Loucy (cell line): Measurements from ENCODE around the gene WRAP73.

Experiments used
- H2AFZ ChIP-seq: fragments of 200-600 bp; sonication (generic); 2 replicates; pipeline ENCODE4 v1.6.0; 2016; ENCODE audit warnings: antibody characterized with exemption, mild to moderate bottlenecking, low read length, moderate library complexity
- H3F3A ChIP-seq: fragments of 200-600 bp; 2 replicates; pipeline ENCODE4 v1.6.0; 2016; ENCODE audit warnings: antibody characterized with exemption, low read depth, mild to moderate bottlenecking
- H3K27me3 ChIP-seq: fragments of 200-600 bp; sonication (generic); 2 replicates; pipeline ENCODE4 v1.6.1; 2014; ENCODE audit warnings: low read length, mild to moderate bottlenecking; ENCODE audit not compliant: insufficient read depth, poor library complexity, severe bottlenecking
- H3K36me3 ChIP-seq: fragments of 200-600 bp; sonication (generic); 2 replicates; pipeline ENCODE4 v1.6.1; 2016; ENCODE audit warnings: low read length; ENCODE audit not compliant: insufficient read depth
- H3K4me1 ChIP-seq: fragments of 200-600 bp; sonication (generic); 2 replicates; pipeline ENCODE4 v1.5.1; 2014; ENCODE audit warnings: low read length, mild to moderate bottlenecking; ENCODE audit not compliant: insufficient read depth, poor library complexity, severe bottlenecking
- H3K4me2 ChIP-seq: fragments of 200-600 bp; sonication (generic); 2 replicates; pipeline ENCODE4 v1.6.0; 2014; ENCODE audit warnings: antibody characterized with exemption, low read length, low read depth, mild to moderate bottlenecking; ENCODE audit not compliant: poor library complexity, severe bottlenecking
- H3K4me3 ChIP-seq: fragments of 200-600 bp; sonication (generic); 2 replicates; pipeline ENCODE4 v1.5.1; 2014; ENCODE audit warnings: low read length, mild to moderate bottlenecking, mixed read lengths; ENCODE audit not compliant: poor library complexity, severe bottlenecking
- H3K79me2 ChIP-seq: fragments of 200-600 bp; sonication (generic); 2 replicates; pipeline ENCODE4 v1.6.1; 2014; ENCODE audit warnings: low read length; ENCODE audit not compliant: insufficient read depth
- H3K9ac ChIP-seq: fragments of 200-600 bp; sonication (generic); 2 replicates; pipeline ENCODE4 v1.6.0; 2014; ENCODE audit warnings: mild to moderate bottlenecking, low read depth, low read length, moderate library complexity; ENCODE audit not compliant: poor library complexity, severe bottlenecking
- H3K9me2 ChIP-seq: fragments of 200-600 bp; sonication (generic); replicated peaks from 2 replicates; pipeline ENCODE4 v1.6.1; 2016; ENCODE audit warnings: low read depth, low read length, mixed read lengths
- H3K9me3 ChIP-seq: fragments of 200-600 bp; sonication (generic); 2 replicates; pipeline ENCODE4 v1.6.1; 2014; ENCODE audit warnings: mild to moderate bottlenecking, antibody characterized with exemption, low read length, low read depth; ENCODE audit not compliant: insufficient read depth
- H4K20me1 ChIP-seq: fragments of 200-600 bp; sonication (generic); 2 replicates; pipeline ENCODE4 v1.6.0; 2014; ENCODE audit warnings: antibody characterized with exemption, low read length, mild to moderate bottlenecking; ENCODE audit not compliant: insufficient read depth, poor library complexity, severe bottlenecking
- CTCF ChIP-seq: fragments of 200-600 bp; sonication (generic); conservative IDR thresholded peaks from 2 replicates; pipeline ENCODE4 v1.5.1; 2014; ENCODE audit warnings: mild to moderate bottlenecking, antibody characterized with exemption, low read length
- EZH2phosphoT487 ChIP-seq: fragments of 200-600 bp; IDR thresholded peaks from 2 replicates; pipeline ENCODE4 v1.6.1; 2018; ENCODE audit warnings: antibody characterized with exemption, mild to moderate bottlenecking, moderate library complexity, borderline replicate concordance

The WRAP73 gene

GRCh38 chr1:3681898-3682806, 32.2 kb upstream of the WRAP73 start:
- H3K79me2 ChIP-seq: no peaks in the 10 kb centered on the region
- H3K4me1 ChIP-seq: peaks cover 13% of the 10 kb centered on the region
- no peaks in the 10 kb centered on the region for H3K36me3 ChIP-seq
- no peaks in the 10 kb centered on the region for H3K9me2 ChIP-seq
- no peaks in the 10 kb centered on the region for H3F3A ChIP-seq
- no peak overlapping the region for H3K4me3 ChIP-seq
- no peak overlapping the region for H3K4me2 ChIP-seq
- TF ChIP-seq CTCF: no peak
- no peak for TF ChIP-seq EZH2phosphoT487
- no peak overlapping the region for H2AFZ ChIP-seq
- H3K9ac ChIP-seq: no peak overlapping the region
- no peaks in the 10 kb centered on the region for H4K20me1 ChIP-seq
- H3K9me3 ChIP-seq: no peaks in the 10 kb centered on the region
- no peaks in the 10 kb centered on the region for H3K27me3 ChIP-seq

- Histone ChIP-seq H3K79me2 (no peaks in the 10 kb centered on the region), H3K4me3 (no peak overlapping the region), H3K9ac (no peak overlapping the region), H4K20me1 (no peaks in the 10 kb centered on the region), H3K4me1 (peaks cover 21% of the 10 kb centered on the region), H2AFZ (no peak overlapping the region), H3K9me3 (no peaks in the 10 kb centered on the region), H3K36me3 (no peaks in the 10 kb centered on the region), H3K4me2 (no peak overlapping the region), H3K9me2 (no peaks in the 10 kb centered on the region), H3F3A (no peaks in the 10 kb centered on the region), H3K27me3 (no peaks in the 10 kb centered on the region)
- TF ChIP-seq EZH2phosphoT487 (no peak), CTCF (no peak)
Observed at GRCh38 chr1:3681231-3681897, 31.5 kb upstream of the WRAP73 start.

GRCh38 chr1:3680488-3681230, 30.8 kb upstream of the WRAP73 start:
- Histone ChIP-seq H2AFZ (no peak overlapping the region), H3F3A (no peaks in the 10 kb centered on the region), H3K9me3 (no peaks in the 10 kb centered on the region), H3K27me3 (no peaks in the 10 kb centered on the region), H3K9me2 (no peaks in the 10 kb centered on the region), H3K79me2 (no peaks in the 10 kb centered on the region), H3K4me2 (no peak overlapping the region), H4K20me1 (no peaks in the 10 kb centered on the region), H3K36me3 (no peaks in the 10 kb centered on the region), H3K4me1 (peaks cover 21% of the 10 kb centered on the region), H3K4me3 (no peak overlapping the region), H3K9ac (no peak overlapping the region)
- TF ChIP-seq EZH2phosphoT487: no peak
- no peak for TF ChIP-seq CTCF
